HEK293 (cell line): ENCODE results near the gene ARHGAP5.

Source experiments
- CTCF ChIP-seq: fragments of 450-650 bp; formaldehyde crosslinking; IDR thresholded peaks from 2 replicates; pipeline ENCODE4 v1.5.1; 2016; ENCODE audit warnings: missing biosample characterization, missing genetic modification characterization
- KLF17 ChIP-seq: fragments of 450-650 bp; formaldehyde crosslinking; IDR thresholded peaks from 2 replicates; pipeline ENCODE4 v1.5.1; 2016; ENCODE audit warnings: missing biosample characterization, missing genetic modification characterization
- SALL2 ChIP-seq: fragments of 450-650 bp; formaldehyde crosslinking; IDR thresholded peaks from 2 replicates; pipeline ENCODE4 v1.5.0; 2017; ENCODE audit warnings: missing biosample characterization, mild to moderate bottlenecking, missing genetic modification characterization, borderline replicate concordance
- YY1 ChIP-seq: fragments of 450-650 bp; formaldehyde crosslinking; IDR thresholded peaks from 2 replicates; pipeline ENCODE4 v1.5.1; 2018; ENCODE audit warnings: missing biosample characterization, missing genetic modification characterization

- TF ChIP-seq CTCF (tag by site-specific recombination) (no peak), SALL2 (tag by site-specific recombination) (no peak), YY1 (tag by site-specific recombination) (no peak), KLF17 (no peak)
These were observed 27.6 kb upstream of the ARHGAP5 start for GRCh38 chr14:32049361-32050088.
